ENCODE results near the gene ZNF367.

- TF ChIP-seq ZNF70 (CRISPR knock-in tag; IDR thresholded peaks at IDR 0.05) (no peak), PATZ1 (CRISPR knock-in tag; IDR thresholded peaks at IDR 0.05; ENCODE audit: borderline replicate concordance) (no peak), PPARA (CRISPR knock-in tag; IDR thresholded peaks at IDR 0.05; ENCODE audit: borderline replicate concordance) (no peak), CSDC2 (CRISPR knock-in tag; IDR thresholded peaks at IDR 0.05) (no peak), RARB (CRISPR knock-in tag; IDR thresholded peaks at IDR 0.05) (no peak), TSHZ2 (CRISPR knock-in tag; IDR thresholded peaks at IDR 0.05) (no peak), ZC3H10 (CRISPR knock-in tag; IDR thresholded peaks at IDR 0.05) (no peak), ISL1 (CRISPR knock-in tag; IDR thresholded peaks at IDR 0.05) (no peak)
- TF ChIP-seq, protein P1, sequence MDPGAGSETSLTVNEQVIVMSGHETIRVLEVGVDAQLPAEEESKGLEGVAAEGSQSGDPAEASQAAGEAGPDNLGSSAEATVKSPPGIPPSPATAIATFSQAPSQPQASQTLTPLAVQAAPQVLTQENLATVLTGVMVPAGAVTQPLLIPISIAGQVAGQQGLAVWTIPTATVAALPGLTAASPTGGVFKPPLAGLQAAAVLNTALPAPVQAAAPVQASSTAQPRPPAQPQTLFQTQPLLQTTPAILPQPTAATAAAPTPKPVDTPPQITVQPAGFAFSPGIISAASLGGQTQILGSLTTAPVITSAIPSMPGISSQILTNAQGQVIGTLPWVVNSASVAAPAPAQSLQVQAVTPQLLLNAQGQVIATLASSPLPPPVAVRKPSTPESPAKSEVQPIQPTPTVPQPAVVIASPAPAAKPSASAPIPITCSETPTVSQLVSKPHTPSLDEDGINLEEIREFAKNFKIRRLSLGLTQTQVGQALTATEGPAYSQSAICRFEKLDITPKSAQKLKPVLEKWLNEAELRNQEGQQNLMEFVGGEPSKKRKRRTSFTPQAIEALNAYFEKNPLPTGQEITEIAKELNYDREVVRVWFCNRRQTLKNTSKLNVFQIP (CRISPR knock-in tag; IDR thresholded peaks at IDR 0.05; ENCODE audit: borderline replicate concordance, low read depth): no peak
These were observed 22.2 kb downstream of the ZNF367 start for GRCh38 chr9:96395964-96396363.

Measured in SK-N-SH treated with all-trans-retinoic acid at 6 μM for 48 hours (cell line).